GM12878 (cell line): ENCODE measurements around the gene IL6R. TPM values are rescaled to one million over a fixed set of nuclear protein-coding genes. Genes with fewer than 3 reads are reported as not detected.

ENCODE experiments used
- ATAC-seq: fragments of 200-7000 bp; cut with Tn5 transposase; 3 replicates; pipeline ENCODE4 v1.9.1; 2020; ENCODE audit warnings: mild to moderate bottlenecking, moderate library complexity
- BruUV-seq: library from RNA; stranded (reverse); fragments of 400-500 nt; replicated peaks from 2 replicates; lab custom pipeline; 2021; lab: Mats Ljungman, UMichigan
- CTCF ChIA-PET: fragments of 300-600 bp; sonication (Branson Sonifier 250); formaldehyde crosslinking; extraction: SDS; loops from one replicate; lab custom pipeline; 2021; ENCODE audit warnings: inconsistent platforms; lab: Yijun Ruan, JAX
- POLR2A ChIA-PET: fragments of 350-600 bp; formaldehyde crosslinking; extraction: SDS; loops from one replicate; lab custom pipeline; 2021; ENCODE audit warnings: inconsistent platforms; lab: Charles Lee
- RAD21 ChIA-PET: fragments of 300-600 bp; sonication (Branson Sonifier 250); formaldehyde crosslinking; loops from one replicate; lab custom pipeline; 2023; ENCODE audit warnings: antibody characterized with exemption; ENCODE audit not compliant: unreplicated experiment; lab: Charles Lee
- SMC1A ChIA-PET: fragments of 300-600 bp; sonication (Branson Sonifier 250); formaldehyde crosslinking; loops from one replicate; lab custom pipeline; 2023; ENCODE audit not compliant: unreplicated experiment, uncharacterized antibody; lab: Charles Lee
- DNase-seq: peaks from one replicate; pipeline ENCODE4 v3.0.0-alpha.2; 2011; ENCODE audit warnings: low read depth, low spot score
- FAIRE-seq: peaks from 3 replicates; lab custom pipeline; 2011; peaks lifted over from hg19 to GRCh38; lab: Jason Lieb, UNC
- H2AFZ ChIP-seq: 2 replicates; pipeline ENCODE4 v1.6.0; 2011; ENCODE audit warnings: low read depth, low read length, control low read depth; ENCODE audit not compliant: control insufficient read depth
- H3K27ac ChIP-seq: 2 replicates; pipeline ENCODE4 v1.5.1; 2011; ENCODE audit warnings: control low read depth; ENCODE audit not compliant: control insufficient read depth, insufficient read depth
- H3K27me3 ChIP-seq, 2 experiments: replicated peaks in 1 of 2; 2 replicates each; pipeline versions ENCODE4 v1.6.0 to v1.6.1; 2011; ENCODE audit warnings: low read length in 1 of 2; ENCODE audit not compliant: control insufficient read depth in 2 of 2, insufficient read depth in 2 of 2
- H3K36me3 ChIP-seq, 2 experiments: 2 replicates each; pipeline ENCODE4 v1.5.1; 2011; ENCODE audit warnings: low read length in 1 of 2; ENCODE audit not compliant: control insufficient read depth in 2 of 2, insufficient read depth in 2 of 2
- H3K4me1 ChIP-seq: 2 replicates; pipeline ENCODE4 v1.6.1; 2011; ENCODE audit warnings: mild to moderate bottlenecking, low read length, moderate library complexity, mixed read lengths; ENCODE audit not compliant: control insufficient read depth, insufficient read depth
- H3K4me2 ChIP-seq: 2 replicates; pipeline ENCODE4 v1.6.0; 2011; ENCODE audit warnings: control low read depth; ENCODE audit not compliant: control insufficient read depth, insufficient read depth
- H3K4me3 ChIP-seq: fragments of 200-600 bp; sonication (generic); 2 replicates; pipeline ENCODE4 v1.5.1; 2016
- H3K79me2 ChIP-seq: 2 replicates; pipeline ENCODE4 v1.6.0; 2011; ENCODE audit warnings: low read length; ENCODE audit not compliant: control insufficient read depth, insufficient read depth
- H3K9ac ChIP-seq: 2 replicates; pipeline ENCODE4 v1.8.0; 2011; ENCODE audit warnings: low read length, control low read depth, mixed read lengths; ENCODE audit not compliant: control insufficient read depth, insufficient read depth
- H3K9me3 ChIP-seq: replicated peaks from 3 replicates; pipeline ENCODE4 v1.5.1; 2011; ENCODE audit warnings: mild to moderate bottlenecking, low read length; ENCODE audit not compliant: control insufficient read depth, insufficient read depth
- H4K20me1 ChIP-seq: 2 replicates; pipeline ENCODE4 v1.6.0; 2011; ENCODE audit not compliant: control insufficient read depth, insufficient read depth
- BACH1 ChIP-seq: fragments of 450-650 bp; IDR thresholded peaks from 2 replicates; pipeline ENCODE4 v1.6.1; 2017; ENCODE audit warnings: mild to moderate bottlenecking, borderline replicate concordance
- DPF2 ChIP-seq: fragments of 450-650 bp; IDR thresholded peaks from 2 replicates; pipeline ENCODE4 v1.6.1; 2017; ENCODE audit warnings: mild to moderate bottlenecking
- MYC ChIP-seq: IDR thresholded peaks from 2 replicates; pipeline ENCODE4 v1.6.1; 2011; ENCODE audit warnings: mild to moderate bottlenecking, low read length, moderate library complexity, inconsistent platforms; ENCODE audit not compliant: insufficient read depth, insufficient replicate concordance, insufficient read length, severe bottlenecking
- RELA ChIP-seq: fragments of 450-650 bp; IDR thresholded peaks from 2 replicates; pipeline ENCODE4 v1.8.0; 2014; ENCODE audit warnings: borderline replicate concordance; ENCODE audit not compliant: partially characterized antibody
- RUNX3 ChIP-seq: IDR thresholded peaks from 2 replicates; pipeline ENCODE4 v1.6.1; 2012; ENCODE audit warnings: low read length, inconsistent platforms
- STAT3 ChIP-seq: IDR thresholded peaks from 2 replicates; pipeline ENCODE4 v1.6.1; 2011; ENCODE audit warnings: low read depth, low read length, improper control_type of control experiment
- TARDBP ChIP-seq: IDR thresholded peaks from 2 replicates; pipeline ENCODE4 v1.6.1; 2016; ENCODE audit warnings: borderline replicate concordance
- WRNIP1 ChIP-seq: IDR thresholded peaks from 2 replicates; pipeline ENCODE4 v1.6.1; 2011; ENCODE audit warnings: low read depth, low read length, improper control_type of control experiment, borderline replicate concordance
- ZBED1 ChIP-seq: IDR thresholded peaks from 2 replicates; pipeline ENCODE4 v1.6.1; 2016; ENCODE audit warnings: borderline replicate concordance
- WGBS: methylation state at CpG from one replicate; pipeline ENCODE4 v1.1.6; 2016; ENCODE audit warnings: low lambda C conversion rate; ENCODE audit not compliant: insufficient replicate concordance, insufficient coverage; ENCODE audit errors: missing lambda C conversion rate; 5-methylcytosine and 5-hydroxymethylcytosine counted together
- in situ Hi-C: fragments of 300-500 bp; cut with MboI; formaldehyde crosslinking; loops from 9 replicates; pipeline ENCODE4 v1.14.3; 2018; ENCODE audit warnings: mixed read lengths
- intact Hi-C: fragments of 100-400 bp; cut with micrococcal nuclease; formaldehyde crosslinking; loops from one replicate; pipeline ENCODE4 v1.14.2; 2022; ENCODE audit not compliant: unreplicated experiment
- polyA plus RNA-seq, 11 experiments: library from polyadenylated mRNA; depleted of rRNA in 4 of 11; unstranded in 6 of 11; stranded (reverse) in 5 of 11; fragments of >200 nt; fragmentation: Nextera tagmentation in 4 of 11; fragmentation: Illumina TruSeq in 1 of 11; extraction: Ambion mirVana in 4 of 11; extraction: Trizol in 1 of 11; gene quantifications; 1 replicate in 1 of 11; 2 replicates in 10 of 11; pipeline versions ENCODE4 v1.2.1 to v1.2.3, GENCODE V29; 2011 to 2016; ENCODE audit warnings: inconsistent platforms in 2 of 11, missing spikeins in 2 of 11, low read depth in 1 of 11
- total RNA-seq, 4 experiments: library from RNA; depleted of rRNA in 3 of 4; stranded (reverse); fragments of >200 nt in 3 of 4; fragmentation: Illumina TruSeq in 1 of 4; extraction: Trizol in 1 of 4; gene quantifications; 2 replicates each; pipeline versions ENCODE4 v1.2.1 to v1.2.3, GENCODE V29; 2013 to 2021

Gene IL6R
- total and polyA plus RNA-seq, 10 of the 15 experiments (the other 5 are each of a cell fraction or from before 2014, with no cell fraction given) = 1.9 to 43.4 (median 17.5) TPM

DNA sequence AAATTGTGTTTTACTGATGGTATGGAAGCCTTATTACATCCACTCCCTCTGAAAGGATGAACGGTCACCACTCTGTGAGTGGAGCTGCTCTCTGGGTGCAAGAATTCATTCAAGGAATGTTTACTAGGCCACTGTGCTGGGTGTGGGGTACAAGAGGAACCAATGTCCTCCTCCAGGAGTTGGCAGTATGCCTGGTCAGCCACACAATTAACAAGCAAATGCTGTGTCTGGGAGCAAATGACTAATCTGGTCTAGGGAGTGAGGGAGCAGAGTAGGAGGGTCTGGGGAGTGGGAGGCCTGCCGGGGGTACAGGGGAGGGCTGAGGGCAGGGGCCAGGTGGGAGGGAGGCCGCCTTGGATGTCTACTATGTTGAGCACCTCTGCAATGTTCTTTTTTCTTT is 69.7 kb downstream of the IL6R start:
- no peaks in the 10 kb centered on the region for H4K20me1 ChIP-seq
- DNase-seq (no peak), ATAC-seq (no peak), FAIRE-seq (no peak)
- no peak overlapping the region for H2AFZ ChIP-seq
- no peak overlapping the region for H3K27ac ChIP-seq
- no peak overlapping the region for H3K4me2 ChIP-seq
- SMC1A ChIA-PET = interaction anchor here (0.9 to 2.2 kb wide), 4 partner anchors 30 to 140 kb away, joined by 3 to 5 read pairs (median 4); no protein-coding TSS in a partner anchor
- BruUV-seq = no TSS peak
- WGBS = 31% methylated on average over 3 of the region's 3 CpGs
- intact Hi-C loops = loop anchor here (5.0 kb wide), 1 partner anchor 402 kb away; no protein-coding TSS in a partner anchor
- RAD21 ChIA-PET = interaction anchor here (1.2 kb wide), 1 partner anchor 126 kb away, joined by 3 read pairs; no protein-coding TSS in a partner anchor
- TF ChIP-seq WRNIP1 = no peak
- TF ChIP-seq RUNX3 = no peak
- no peak for TF ChIP-seq BACH1
- TF ChIP-seq TARDBP = no peak
- TF ChIP-seq DPF2 = no peak
- TF ChIP-seq RELA = no peak
- TF ChIP-seq ZBED1 = no peak
- no peak for TF ChIP-seq MYC
- no peak for TF ChIP-seq STAT3
- TF ChIP-seq, all 136 proteins: peak for 0
- peaks cover 3% of the 10 kb centered on the region; the same call in 1 of the 2 replicates for H3K4me1 ChIP-seq
- H3K27me3 ChIP-seq = 0 out of 4 replicates have a peak, but pooled peaks cover 0 to 1% of the 10 kb centered on the region in 2 experiments
- no peaks in the 10 kb centered on the region for H3K36me3 ChIP-seq
- no peaks in the 10 kb centered on the region for H3K9me3 ChIP-seq
- POLR2A ChIA-PET = no interaction called here
- in situ Hi-C loops = no loop called here
- no peak overlapping the region for H3K9ac ChIP-seq
- no peaks in the 10 kb centered on the region for H3K79me2 ChIP-seq
- CTCF ChIA-PET = interaction anchor here (1.2 to 1.5 kb wide), 3 partner anchors 7 to 72 kb away, joined by 3 to 4 read pairs (median 3); no protein-coding TSS in a partner anchor
- no peak overlapping the region for H3K4me3 ChIP-seq
